Stimulated activated CD8-positive, alpha-beta memory T cell treated with anti-CD3 and anti-CD28 coated beads, Interleukin-12 subunit alpha, Interleukin-12 subunit beta, amount 100 ng/mL, for 1 hour (primary cell): ENCODE measurements around the gene LBHD2.
A peak's percentile ranks its signal among the peaks of the same experiment; 100 is the strongest.
"Not testable (repeated sequence)": the region's sequence is repeated elsewhere in the genome, so short reads cannot be mapped to it uniquely, and the experiment has no call there.

ENCODE experiments used
- DNase-seq: peaks from one replicate; pipeline ENCODE4 v3.0.0-alpha.2; 2020; ENCODE audit warnings: low read depth

LBHD2 gene

DNA sequence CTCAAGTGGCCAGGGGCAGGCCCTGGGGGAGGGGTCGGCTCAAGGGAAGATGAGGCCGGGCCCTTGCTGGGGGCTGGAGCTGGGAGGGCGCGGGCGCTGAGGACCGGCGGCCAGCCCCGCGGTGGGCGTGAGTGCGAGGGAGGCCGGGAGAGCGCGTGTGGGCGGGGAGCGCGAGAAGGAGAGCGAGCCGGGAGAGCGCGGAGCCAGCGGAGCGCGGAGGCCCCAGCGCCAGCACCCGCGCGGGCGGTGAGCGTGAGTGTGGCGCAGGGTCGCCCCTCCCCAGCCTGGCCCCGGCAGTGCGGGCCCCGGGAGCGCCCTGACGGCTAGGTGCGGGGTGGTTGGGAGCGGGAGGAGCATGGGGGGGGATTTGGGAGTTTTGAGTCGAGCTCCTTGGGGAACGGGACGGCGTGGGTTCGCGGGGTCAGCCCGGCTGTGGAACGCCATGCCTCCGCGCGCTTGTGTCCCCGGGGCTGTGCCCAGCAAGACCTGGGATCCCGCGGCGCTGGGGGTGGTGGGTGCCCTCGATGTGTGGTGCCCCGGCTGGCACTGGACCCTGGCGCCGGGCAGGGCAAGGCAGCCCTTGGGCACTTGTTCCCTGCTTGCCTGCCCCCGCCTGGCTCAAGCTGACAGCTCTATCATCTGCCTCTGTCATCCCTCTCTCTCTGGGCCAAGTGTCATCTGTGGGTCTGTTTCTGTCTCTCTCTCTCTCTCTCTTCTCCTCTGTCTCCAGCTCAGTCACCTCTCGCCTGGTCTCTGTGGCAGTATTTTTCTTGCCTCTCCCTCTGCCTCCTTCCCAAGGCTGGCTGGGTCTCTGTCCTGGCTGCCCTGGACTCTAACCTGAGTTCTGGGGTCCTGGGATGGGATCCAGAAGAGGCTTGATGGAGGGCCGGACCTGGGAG is at the start of gene LBHD2:
Gene LBHD2 (plus strand): TSS at position 190 of the 899 bp plus-strand sequence. CDS start 1,803 bp downstream, outside the sequence.
- no peak for DNase-seq

DNA sequence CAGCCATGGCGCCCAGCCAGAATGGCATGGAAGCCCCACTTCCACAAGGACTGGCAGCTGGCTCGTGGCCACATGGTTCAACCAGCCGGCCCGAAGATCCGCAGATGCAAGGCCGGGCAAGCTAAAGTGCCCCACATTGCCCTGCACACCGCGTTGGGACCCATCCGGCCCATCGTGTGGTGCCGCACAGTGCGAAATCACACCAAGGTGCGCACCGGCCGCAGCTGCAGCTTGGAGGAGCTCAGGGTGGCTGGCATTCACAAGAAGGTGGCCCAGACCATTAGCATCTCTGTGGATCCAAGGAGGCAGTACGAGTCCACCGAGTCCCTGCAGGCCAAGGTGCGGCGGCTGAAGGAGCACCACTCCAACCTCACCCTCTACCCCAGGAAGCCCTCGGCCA is 42.5 kb upstream of the LBHD2 start:
- DNase-seq = no peak

DNA sequence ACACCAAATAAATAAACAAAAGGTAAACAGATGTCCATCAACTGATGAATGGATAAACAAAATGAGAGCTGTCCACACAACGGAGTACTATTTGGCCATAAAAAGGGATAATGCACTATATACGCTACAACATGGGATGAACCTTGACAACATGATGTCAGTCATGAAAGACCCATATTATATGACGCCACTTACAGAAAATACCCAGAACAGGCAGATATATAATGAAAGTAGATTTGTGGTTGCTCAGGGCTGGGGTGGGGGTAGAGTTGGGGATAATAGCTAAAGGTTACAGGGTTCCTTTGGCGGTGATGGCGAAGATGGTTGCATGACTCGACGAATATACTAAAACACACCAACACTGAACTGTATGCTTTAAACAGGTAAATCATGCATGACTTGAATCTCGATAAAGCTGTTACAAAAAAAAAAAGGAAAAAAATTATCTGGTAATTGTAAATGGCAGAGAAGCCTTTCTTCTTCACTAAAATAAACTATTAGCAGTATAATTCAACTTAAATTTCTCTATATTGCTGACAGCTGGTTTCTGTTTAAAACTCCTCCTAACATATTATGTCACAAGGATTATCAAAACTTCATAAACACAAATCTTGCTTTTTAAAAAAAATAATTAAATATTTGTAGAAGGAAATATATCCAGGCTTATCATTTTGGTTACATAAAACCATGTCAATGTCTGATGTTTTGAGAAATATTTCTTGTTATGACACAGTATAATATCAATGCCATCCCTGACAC is 40.6 kb upstream of the LBHD2 start:
- no peak for DNase-seq

DNA sequence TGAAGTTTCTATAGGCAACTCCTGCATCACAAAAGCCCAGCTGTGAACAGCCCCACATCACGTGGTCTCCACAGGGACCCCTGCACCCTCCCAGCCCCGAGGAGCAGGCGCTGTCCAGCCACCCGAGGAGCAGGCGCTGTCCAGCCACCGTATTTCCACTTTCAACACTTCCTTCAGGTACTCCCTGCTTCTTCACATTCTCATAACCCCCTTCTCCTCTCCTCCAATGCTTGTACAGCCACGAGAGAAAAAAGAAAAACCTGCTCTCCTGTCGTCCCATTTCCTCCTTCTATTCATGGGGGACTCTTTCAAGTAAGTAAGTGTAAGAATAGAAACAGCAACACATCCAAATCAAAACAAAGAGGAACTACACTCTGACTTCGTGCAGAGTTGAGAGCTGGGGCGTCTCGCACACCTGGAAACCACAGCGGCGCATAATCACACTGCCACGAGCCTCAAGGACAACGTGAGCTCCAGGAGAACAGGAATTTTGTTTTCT is 38.6 kb upstream of the LBHD2 start:
- DNase-seq = no peak

DNA sequence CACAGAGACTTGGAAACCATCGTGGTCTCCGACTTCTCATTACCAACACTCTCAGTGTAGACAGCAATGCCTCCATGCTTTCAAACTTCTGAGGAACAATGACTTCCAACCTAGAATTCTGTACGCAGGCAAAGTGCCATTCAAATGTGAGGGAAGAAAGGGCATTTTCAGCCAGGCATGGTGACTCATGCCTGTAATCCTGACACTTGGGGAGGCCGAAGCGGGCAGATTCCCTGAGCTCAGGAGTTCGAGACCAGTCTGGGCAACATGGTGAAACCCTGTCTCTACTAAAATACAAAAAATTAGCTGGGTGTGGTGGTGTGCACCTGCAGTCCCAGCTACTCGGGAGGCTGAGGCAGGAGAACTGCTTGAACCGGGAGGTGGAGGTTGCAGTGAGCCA is 36.6 kb upstream of the LBHD2 start:
- not testable (repeated sequence) for DNase-seq

DNA sequence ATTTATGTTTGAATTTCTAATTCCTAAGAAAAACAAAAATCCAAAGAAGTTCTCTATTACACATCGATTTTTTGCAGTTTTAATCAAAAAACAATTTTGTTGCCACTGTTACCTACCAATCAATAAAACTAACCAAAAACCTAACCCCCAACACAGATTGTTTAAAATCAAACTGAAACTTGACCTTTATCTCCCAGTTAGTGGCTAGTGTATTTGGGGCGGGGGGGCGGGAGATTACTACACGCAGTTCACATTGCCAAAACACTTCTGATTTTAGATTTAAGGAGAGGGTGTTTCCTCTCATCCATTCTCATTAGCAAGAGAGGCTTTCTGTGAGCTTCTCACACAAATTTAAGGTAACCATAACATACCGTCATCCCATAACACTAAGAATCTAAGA is 33.1 kb upstream of the LBHD2 start:
- DNase-seq = no peak

DNA sequence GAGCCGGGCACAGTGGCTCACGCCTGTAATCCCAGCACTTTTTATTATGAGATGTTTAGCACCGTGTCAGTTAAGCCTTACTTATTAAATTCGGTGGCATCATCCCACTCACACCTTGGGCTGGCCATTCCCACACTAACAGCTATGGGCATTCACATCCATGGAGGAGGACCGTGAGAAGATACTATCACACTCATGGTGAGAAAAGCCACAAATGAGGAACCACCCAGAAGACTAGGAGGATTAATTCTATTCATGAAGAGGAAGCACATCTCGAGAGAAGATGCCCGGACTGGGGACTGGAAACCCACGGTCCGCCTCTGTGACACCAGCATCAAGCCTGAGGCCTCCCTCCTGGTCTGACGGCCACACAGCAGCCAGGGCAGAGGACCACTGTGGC is 31.6 kb upstream of the LBHD2 start:
- DNase-seq = no peak

DNA sequence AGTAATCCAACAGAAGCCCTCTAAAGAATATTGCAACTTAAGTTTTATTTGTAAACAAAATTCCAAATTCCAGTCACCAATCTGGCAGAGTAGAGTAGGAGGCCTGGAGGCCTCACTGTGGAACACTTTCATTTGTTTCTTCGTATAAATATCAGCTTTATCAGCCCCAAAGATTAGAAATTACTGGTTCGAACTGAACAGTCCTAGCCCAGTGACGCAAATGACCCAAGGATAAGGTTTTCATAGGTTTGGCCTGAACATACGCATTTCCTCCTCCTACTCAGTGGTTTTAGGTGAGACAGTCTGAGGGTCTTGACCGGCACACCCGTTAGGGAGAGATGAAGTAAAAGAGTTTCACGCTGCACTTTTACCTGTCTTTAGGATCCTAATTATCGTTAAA is 28.3 kb upstream of the LBHD2 start:
- no peak for DNase-seq

DNA sequence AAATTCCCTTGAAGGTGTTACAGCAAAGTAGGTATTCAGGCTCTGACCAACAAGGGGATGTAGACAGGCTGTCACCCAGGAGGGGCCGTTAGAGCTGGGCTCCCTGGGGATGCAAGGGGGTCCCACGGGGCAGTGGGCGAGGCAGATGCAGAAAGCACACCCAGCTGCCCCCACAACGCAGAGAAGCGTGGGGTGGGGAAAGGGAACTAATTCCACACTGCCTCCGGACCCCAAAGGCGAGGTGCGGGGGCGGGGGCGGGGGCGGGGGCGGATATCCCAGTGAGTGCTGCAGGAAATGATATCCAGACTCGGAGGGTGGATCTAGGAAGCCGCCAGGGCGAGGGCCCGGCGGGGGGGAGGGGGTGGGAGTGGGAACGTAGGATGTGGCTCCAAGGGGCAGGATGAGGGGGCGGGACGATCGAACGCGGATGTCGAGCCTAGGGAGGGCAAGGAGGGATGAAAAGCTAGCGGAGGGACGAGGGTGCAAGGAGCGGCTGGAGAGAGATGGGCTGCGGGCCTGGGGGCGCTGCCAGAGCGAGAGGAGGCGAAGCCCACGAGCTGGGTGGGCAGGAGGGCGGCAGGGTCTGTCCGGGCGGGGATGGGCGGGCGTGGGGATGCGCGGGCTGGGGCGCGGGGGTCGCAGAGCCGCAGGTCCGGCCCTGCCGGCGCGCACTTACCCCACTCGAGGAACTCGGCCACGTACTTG is 27.5 kb upstream of the LBHD2 start:
- no peak for DNase-seq

DNA sequence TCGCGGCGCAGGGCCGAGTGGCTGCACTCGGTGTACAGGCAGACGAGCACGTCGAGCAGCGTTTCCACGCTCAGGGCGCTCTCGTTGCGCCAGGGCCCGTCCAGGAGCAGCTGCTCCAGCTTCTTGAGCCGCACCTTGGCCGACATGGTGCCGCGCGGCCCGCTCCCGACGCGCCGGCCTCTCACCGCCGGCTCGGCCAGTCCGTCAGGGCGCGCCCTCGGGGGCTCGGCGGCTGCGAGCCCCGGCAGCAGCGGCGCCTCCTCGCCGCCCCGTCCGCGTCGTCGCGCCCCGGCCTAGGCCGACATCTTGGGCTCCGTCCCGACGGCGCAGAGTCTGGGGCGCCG is 27.0 kb upstream of the LBHD2 start:
- no peak for DNase-seq

DNA sequence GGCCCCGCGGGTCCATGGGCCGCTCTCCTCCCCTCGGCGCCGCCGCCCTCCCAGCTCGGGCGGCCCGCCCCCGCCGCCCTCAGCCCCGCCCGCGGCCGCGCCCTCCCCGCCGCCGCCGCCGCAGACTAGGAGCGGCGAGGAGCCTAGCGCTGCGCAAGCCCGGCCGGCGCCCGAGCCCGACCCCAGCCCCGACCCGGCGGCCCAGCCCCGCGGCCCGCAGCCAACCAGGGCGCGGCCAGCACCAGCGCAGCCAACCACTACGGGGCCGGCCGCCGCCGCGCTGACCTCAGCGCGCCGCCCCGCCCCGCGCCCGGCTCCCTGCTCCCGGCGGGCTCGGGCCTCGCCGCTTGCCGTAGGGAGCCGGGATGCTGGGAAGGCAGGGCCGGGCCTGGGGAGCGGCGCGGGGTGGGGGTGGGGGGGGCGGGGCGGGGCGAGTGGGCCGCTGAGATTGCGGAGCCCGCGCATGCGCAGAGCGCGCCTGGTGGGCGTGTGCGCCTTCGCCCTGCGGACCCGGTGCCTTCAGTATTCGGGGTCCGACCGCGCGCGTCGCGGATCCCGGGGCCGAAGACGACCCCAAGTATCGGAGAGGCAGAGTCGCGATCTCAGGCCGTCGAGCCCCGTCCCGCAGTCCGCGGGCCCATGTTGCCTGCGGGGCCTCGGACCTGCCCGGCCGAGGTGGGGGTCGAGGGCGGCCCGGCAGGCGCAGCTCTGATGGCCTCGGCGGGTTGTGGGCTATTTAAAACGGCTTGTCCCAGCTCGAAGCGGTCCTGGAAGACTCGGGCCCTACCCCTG is 26.4 kb upstream of the LBHD2 start, which contains the start of gene CDC42BPB:
Gene CDC42BPB (minus strand): TSS at position 178 of the 792 bp plus-strand sequence. CDS start 376 bp downstream, outside the sequence.
- DNase-seq = peak; percentile 36

DNA sequence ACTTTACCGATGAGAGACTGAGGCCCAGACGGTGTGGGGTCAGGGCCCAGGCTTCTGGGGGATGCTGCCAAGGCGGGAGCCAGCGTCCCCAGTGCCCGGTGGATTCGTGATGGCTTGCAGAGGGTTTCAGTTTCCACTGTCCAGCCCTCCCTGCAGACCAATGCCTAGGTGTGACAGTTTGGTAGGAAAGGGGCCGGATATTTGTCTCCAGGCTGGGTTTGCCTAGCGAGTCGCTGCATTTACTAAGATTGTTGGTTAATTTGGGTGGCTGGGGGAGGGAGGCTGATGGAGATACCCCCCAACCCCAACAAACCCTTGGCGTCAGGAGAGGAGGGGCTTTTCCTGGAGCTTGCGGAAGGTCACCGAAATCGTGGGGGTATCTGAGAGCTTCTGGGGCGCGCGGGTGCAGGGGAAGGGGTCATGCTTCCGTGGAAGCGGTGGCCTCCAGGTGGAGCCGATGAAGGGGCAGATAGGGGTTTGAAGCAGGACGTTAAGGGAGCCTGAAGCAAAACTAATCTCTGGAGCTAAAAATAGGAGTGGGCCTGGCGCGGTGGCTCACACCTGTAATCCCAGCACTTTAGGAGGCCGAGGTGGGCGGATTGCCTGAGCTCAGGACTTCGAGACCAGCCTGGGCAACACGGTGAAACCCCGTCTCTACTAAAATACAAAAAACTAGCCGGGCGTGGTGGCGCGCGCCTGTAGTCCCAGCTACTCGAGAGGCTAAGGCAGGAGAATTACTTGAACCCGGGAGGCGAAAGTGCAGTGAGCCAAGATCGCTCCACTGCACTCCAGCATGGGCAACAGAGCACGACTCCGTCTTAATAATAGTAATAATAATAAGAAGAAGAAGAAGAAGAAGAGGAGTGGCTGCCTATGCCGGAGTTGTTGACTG is 25.6 kb upstream of the LBHD2 start:
- DNase-seq = no peak

DNA sequence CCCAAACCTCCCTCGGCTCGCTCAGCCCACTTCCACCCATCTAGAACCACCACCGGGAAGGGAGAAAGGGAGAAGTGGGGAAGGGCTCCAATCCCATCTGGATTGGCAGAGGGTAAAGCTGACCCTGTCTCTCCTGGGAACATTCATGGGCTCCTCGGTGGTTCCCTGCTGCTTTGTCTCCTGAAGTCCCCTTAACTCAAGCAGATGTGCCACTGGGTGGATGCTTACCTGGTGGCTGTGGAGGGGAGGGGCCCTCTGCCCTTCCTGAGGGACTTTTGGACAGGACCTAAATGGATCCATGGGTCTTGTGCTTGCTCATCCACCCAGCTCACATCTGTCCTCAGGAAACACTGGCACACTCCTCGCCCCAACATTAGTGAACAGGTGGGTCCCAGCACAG is 24.5 kb upstream of the LBHD2 start:
- no peak for DNase-seq

DNA sequence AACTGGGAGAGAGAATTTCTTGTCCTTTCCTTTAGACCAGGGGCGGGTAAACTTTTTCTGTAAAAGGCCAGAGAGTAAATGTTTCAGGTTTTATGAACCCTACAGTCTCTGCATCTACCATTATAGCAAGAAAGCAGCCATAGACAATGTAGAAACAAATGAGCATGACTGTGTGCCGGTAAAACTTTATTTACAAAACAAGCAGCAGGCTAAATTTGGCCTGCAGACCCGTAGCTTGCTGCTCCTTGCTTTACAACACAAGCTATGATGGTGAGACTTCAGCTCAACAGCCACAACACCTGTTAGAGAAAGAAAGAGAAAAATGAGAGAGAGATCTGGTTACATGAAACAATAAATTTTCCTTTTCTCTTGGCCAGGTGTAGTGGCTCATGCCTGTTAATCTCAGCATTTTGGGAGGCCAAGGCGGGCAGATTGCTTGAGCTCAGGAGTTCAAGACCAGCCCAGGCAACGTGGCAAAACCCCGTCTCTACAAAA is 22.5 kb upstream of the LBHD2 start:
- DNase-seq = no peak

DNA sequence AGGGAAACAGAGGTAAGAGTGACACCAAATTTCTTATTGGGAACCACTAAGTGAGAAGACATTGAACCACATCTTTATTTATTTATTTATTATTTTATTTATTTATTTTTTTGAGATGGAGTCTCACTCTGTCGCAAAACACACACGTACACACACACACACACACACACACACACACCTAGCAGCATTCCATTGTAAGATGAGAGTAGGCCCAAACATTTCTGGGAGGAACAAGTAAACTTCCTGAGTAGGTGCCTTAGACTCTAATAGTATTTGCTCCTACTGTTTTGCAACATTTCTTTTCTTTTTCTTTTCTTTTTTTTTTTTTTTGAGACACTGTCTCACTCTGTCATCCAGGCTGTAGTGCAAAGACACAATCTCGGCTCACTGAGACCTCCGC is 19.6 kb upstream of the LBHD2 start:
- no peak for DNase-seq

DNA sequence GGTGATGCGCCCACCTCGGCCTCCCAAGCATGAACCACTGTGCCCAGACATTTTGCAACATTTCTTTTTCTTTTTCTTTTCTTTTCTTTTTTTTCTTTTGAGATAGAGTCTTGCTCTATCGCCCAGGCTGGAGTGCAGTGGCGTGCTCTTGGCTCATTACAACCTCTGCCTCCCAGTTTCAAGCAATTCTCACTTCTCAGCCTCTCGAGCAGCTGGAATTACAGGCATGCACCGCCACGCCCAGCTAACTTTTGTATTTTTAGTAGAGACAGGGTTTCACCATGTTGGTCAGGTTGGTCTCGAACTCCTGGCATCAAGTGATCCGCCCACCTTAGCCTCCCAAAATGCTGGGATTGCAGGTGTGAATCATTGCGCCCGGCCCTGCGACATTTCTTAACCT is 19.0 kb upstream of the LBHD2 start:
- DNase-seq = no peak

DNA sequence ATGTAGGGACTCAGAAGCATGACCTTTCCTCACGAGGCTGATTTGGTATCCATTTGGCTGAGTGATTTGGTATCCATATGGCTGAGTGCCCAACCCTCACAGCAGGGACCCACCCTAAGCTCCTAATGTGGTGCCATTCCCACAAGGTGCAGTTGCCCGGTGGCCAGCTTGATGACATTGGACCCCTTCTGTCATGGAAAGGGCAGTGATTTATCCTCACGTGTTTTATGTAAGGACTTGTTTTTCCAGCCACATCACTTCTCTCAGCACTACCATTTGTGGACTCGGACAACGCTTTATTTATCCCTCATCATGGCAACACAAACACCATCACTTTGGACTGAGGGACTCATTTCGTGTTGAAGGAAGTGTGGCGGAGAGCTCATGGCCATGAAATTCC is 18.1 kb upstream of the LBHD2 start:
- DNase-seq = no peak

DNA sequence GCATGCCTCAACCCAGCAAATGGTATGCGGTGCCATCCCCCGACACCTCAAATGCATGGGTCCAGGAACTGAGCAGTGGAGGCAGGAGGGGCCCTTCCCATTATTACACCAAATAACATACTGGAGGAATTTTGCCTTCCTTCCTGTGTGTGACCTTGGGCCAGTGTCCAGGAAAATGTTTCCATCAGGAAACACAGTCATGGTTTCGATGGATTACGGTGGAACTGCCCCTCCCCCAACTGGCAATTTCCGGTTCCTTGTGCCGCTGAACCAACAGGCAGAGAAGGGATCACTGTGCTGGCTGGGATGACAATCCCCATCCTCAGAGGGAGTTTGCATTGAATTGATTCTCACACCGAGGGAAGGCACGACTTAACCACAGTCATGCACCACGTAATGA is 17.6 kb upstream of the LBHD2 start:
- no peak for DNase-seq

DNA sequence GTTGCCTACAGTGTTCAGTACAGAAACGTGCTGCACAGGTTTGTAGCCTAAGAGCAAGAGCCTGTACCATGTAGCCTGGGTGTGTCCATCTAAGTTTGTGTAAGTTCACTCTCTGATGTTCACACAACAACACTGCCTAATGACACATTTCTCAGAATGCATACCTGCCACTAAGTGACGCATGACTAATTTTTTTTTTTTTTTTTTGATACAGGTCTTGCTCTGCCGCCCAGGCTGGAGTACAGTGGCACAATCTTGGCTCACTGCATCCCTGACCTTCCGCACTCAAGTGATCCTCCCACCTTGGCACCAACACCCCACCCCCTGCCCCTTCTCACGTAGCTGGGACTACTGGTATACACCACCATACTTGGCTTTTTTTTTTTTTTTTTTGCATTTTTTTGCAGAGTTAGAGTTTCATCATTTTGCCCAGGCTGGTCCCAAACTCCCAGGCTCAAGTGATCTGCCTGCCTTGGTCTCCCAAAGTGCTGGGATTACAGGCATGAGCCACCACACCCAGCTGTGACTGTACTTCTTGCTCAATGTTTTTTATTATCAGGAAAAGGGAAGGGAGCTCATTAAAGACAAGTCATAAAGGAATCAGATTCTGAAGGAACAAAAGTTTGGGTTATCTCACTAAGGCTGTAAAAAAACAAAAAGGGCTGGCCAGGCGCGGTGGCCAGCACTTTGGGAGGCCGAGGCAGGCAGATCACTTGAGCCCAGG is 16.6 kb upstream of the LBHD2 start:
- no peak for DNase-seq
